CD4-positive, alpha-beta T cell treated with Interleukin-1 beta for 1 hour (primary cell): ENCODE data around the gene CACNA1B.
"Not testable (repeated sequence)": the region's sequence is repeated elsewhere in the genome, so short reads cannot be mapped to it uniquely, and the experiment has no call there.

Experiments
- DNase-seq, 2 donors: peaks; one replicate each; pipeline ENCODE4 v3.0.0-alpha.2; 2020 to 2022

CACNA1B gene

DNA sequence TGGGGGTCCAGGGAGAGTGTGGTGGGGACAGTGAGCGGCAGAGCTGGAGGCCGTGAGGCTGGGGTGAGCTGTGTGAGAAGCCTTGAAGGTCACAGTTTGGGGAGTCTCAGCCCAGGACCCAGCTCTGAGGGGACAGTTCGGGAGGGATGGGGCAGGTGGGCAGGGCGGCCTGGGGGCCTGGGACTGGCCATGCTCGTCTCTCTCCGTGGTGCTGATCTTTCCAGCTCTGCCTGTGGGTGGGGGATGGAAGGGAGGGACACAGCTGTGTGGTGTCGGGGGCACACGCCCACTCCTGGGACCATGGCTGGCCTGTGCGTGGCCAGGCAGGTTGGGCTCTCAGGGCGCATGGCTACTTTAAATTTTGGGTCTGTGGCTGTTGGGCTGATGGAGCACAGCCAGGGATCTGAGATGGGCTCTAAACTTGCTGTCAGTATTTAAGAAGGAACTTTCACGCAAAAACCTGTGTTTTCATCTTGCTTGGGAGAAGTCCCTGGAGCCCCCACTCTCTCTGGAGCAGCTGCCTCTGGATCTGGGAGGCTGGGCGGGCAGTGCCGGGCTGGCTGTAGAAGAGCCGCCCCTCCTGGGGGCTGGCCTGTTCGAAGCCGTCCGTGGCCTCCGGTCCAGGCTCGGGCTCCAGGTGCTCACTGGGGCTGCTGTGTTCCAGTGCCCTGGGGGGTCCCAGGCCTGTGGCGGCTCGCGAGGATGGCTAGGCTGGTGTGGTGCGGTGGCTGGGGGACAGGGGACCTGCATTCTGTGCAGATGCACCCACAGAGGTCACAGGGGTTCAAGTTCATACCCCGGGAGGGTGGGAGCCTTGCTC lies 13.4 kb downstream of the CACNA1B start:
- not testable (repeated sequence) for DNase-seq

DNA sequence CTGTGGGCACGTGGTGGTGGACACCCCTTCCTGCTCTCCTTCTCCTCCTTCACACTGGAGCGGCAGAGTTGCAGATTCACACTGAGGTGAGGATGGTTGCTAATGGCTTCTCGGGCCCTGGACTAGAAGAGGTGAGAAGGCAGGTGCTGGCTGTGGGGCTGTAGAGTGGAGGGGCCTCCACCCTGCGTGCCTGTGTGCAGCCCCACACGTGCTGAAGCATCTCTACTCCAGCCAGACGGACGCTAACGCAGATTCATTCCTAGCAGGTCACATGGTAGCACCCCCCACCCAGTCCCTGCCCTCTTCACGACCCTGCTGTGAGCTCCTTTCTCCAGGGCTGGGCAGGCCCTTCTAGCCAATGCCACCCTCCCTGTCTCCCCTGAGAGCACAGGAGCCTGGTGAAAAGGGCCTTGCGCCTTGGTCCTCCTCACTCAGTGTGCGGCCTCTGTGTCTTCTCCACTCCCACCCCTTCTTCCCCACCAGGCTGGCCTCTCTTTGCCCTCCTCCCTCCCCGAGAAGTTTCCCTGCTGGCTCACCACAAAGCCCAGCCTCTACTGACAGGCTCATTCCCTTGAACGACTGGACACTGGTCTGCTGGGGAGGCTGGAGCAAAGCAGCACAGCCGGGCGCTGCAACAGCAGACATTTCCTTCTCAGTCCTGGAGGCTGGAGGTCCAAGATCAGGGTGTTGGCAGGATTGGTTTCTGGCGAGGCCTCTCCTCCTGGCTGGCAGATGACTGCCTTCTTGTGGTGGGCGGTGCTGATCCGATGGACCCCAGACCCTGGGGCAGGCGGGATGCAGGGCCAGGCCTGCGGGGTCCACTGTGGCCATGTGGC lies 14.2 kb downstream of the CACNA1B start:
- DNase-seq, result no peak

DNA sequence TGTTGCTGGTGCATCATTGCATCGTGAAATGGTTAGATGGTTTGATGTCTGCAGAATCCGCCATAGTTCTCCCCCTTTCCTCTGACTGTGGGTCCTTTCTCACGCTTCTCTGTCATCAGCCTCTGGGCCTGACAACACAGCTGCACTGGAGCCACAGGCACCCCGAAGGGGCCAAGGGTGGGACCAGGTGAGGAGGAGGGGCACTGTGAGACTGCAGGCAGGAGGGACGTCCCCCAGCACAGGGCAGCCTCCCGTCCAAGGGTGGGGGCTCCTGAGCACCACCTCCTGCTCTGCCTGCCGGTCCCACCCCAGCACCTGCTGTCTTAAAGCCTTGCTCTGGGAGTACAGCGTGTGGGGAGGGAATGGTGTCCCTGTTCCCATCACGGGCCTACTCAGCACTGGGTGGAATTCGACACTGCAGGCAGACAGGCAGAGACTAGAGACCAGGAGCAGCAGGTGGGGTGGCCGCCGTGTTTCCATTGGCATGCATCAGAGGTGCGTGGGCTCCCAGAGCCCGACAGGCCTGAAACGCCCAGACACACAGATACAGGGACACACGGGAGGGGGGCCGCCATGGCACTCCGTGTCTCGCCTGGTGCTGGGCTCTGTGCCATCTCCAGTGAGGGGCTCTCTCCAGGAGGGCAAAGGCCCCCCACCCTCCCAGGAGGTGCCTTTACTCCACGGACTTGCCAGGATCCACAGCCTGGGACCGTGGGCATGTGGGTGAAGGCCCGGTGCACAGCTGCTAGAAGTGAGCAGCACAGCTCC lies 15.0 kb downstream of the CACNA1B start:
- DNase-seq, result no peak

DNA sequence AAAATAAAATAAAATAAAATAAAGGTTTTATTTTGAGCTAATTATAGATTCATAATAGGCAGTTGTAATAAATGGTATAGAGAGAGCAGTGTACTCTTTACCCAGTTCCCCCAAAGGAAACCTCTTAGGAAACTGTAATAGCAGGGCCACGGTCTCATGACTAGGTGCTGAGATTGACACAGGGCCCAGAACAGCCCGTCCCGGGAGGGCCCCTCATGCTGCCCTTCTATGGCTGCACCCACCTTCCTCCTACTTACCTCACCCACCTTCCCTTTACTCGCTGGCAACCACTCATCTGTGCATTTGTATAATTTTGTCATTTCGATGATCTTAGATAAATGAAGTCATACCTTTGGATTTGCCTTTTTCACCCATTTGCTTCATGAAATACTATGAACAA lies 16.1 kb downstream of the CACNA1B start:
- no peak for DNase-seq

DNA sequence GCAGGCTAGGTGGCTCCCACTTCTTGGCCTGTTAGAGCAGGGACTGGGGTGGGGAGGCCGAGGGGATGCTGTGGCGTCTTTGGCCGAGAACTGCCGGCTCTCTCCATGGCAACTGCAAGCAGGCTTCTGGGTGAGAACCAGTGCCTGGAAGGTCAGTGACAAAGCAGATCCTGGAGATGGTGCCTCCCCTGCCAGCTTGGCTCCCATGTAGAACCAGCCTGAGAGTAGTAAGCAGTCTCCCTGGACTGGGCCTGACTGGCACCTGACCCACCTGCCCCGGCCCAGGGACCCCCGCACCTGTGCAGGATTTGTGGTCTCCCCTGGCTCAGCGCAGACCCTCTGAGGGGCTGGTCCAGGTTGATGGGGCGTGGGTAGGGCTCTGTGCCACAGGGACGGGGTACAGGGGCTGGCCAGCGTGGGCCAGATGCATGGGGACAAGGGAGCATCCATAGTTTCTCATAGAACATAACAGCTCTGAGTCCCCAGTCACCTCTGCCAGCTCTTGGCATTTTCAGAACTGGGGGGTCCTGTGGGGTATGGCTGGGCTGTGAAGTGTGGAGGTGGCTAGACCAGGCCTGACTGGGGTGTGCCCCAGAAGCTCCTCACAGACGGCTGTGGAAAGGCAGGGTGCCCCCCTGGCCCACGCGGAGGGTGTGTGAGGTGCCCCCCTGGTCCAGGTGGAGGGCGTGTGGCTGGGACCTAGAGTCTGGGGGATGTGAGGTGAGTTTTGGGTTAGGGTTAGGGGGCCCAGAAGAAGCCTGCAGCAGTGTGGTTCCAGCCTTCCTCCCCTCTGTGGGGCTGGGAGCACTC lies 22.2 kb downstream of the CACNA1B start:
- DNase-seq, result no peak

DNA sequence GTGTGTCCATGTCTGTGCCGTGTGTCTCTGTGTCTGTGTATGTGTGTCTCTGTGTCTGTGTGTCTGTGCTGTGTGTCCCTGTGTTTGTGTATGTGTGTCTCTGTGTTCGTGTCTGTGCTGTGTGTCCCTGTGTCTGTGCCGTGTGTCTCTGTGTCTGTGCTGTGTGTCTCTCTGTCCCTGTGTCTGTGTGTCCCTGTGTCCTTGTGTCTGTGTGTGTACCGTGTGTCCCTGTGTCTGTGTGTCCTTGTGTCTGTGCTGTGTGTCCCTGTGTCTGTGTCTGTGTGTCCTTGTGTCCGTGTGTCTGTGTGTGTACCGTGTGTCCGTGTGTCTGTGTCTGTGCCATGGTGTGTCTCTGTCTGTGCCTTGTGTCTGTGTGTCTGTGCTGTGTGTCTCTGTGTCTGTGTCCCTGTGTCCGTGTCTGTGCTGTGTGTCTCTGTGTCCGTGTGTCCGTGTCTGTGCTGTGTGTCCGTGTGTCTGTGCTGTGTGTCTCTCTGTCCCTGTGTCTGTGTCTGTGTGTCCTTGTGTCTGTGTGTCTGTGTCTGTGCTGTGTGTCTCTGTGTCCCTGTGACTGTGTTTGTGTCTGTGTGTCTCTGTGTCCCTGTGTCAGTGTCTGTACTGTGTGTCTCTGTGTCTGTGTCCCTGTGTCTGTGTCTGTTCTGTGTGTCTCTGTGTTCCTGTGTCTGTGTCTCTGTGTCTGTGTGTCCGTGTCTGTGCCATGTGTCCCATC lies 23.2 kb downstream of the CACNA1B start:
- no peak for DNase-seq

DNA sequence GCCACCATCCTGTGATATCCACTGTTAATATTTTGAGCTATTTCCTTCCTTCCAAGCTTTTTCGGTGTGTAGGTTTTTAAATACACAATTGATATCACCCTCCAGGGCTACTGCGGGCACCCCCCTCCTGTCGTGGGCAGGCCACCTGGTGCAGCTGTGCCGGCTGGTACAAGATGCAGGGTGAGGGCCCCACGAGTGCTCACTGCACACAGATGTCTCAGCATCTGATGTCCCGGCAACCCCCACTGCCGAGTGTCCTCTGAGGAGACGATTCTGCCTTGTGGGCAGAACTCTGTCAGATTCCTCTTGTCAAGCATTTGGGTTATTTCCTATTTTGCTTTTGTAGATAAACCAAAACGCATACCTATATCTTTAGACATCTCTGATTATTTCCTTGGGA lies 25.1 kb downstream of the CACNA1B start:
- DNase-seq, result no peak

DNA sequence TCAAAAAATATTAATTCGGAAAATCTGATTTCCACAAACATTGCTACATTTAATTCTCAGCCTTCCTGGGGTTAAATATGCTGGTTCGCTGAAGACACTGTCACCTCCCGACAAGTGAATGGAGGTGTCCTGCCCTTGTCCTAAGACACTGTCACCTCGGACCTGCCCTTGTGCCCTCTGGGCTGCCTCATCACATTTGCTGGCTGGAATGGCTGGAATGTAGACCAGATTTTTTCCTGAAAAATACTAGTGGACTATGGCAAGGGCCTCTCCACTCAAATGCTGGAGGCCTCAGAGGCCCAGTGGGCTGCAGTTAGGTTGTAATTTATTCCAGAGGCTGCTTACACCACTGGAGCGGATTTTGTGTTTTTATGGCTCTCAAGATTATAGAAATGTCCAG lies 28.2 kb downstream of the CACNA1B start:
- no peak for DNase-seq

DNA sequence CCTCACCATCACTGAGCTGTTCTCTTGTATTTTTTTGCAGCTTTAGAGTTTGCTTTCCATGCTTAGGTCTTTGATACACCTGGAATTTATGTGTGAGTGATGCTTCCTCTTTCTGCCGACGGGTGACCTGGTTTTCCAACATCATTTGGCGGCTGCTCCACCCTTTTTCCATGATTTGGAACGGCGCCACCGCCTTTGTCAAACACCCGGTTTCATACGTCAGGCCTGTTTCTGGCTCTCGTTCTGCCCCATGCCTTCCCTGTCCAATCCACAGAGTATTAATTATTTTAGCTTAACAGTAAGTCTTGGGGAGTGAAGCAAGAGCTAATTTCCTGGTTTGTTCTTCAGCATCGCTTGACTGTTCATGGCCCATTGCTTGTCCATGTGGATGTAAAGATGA lies 30.2 kb downstream of the CACNA1B start:
- no peak for DNase-seq

DNA sequence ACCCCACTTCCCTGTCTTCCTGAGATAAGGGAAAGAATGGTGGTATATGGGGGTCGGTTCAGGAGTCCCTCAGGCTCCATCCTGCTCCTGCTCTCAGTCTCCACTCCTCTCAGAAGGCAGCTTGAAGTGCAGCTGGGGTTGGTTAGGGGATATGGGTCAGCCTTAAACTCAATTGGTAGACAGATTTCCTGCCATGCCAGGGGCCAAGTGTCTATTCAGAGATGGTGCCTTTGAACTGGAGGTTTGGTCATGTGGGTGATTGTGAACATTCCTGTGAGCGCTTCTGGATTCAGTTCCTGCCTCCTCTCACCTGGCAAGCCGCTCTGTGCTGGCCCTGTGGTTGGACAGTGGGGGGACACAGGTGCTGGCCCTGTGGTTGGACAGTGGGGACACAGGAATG lies 35.1 kb downstream of the CACNA1B start:
- no peak for DNase-seq

DNA sequence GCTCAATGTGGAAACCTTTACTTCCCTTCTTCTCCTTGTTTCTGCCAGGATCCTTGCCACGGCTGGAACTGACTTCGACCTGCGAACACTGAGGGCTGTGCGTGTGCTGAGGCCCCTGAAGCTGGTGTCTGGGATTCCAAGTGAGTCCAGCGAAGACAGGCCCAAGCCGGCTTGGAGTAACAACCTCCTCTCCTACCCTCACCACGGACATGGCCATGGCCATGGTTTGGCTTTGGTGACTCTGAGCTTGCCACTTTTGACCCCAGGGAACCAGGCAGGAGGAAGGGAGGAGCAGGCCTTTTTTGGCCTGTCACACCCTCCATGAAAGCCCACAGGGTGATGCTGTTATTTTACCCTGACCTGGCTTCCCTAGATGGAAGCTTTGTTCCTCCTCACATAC lies 35.5 kb downstream of the CACNA1B start:
- no peak for DNase-seq

DNA sequence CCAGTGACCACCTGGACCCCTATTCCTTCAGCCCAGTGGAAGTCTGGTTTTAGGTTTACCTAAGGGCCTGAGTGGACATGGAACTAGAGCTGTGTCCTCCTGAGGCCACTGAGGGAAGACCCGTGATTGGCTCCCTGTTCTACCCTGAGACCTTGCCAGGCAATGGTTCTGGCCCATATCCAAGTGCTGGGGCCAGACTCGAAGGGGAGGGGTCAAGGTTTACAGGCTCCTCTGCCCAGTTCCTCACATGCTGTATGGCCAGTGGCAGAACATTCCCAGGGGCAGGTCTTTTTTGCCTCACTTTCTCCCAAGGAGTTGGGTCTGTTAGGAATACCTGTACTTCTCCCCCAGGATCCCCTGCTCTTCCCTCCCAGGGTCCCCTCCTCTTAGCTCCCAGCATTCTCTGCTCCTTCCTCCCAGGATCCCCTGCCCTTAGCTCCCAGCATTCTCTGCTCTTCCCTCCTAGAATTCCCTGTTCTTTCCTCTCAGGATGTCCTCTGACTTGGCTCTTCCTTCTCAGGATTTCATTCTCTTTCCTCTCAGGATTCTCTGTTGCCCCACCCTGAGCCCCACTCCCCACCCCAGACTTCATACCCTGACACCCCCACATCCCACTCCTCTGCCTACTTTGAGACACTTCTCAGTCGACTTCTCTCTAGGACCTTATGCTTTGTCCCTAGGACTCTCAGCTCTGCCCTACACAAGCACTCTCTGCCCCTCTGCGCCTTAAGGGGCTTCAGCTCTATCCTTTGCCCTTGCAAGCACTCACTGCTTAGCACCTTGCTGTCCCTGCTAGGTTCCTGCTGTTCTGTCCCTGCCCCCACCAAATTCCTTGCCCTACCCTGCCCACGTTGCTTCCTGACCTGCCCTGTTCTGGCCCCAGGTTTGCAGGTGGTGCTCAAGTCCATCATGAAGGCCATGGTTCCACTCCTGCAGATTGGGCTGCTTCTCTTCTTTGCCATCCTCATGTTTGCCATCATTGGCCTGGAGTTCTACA lies 36.5 kb downstream of the CACNA1B start:
- no peak for DNase-seq

DNA sequence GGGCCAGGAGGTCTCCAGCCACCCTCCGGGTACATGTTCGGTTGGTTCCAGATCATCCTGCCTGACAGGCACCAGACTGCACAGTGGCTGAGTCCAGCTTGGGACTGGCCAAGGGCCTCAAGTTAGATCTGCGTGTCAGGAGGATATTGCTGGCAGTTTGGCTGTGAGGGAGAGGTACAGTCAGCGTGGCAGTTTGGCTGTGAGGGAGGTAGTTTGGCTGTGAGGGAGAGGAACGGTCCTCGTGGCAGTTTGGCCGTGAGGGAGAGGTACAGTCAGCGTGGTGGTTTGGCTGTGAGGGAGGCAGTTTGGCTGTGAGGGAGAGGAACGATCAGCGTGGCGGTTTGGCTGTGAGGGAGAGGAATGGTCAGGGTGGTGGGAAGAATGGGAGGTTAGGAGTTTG lies 39.0 kb downstream of the CACNA1B start:
- no peak for DNase-seq

DNA sequence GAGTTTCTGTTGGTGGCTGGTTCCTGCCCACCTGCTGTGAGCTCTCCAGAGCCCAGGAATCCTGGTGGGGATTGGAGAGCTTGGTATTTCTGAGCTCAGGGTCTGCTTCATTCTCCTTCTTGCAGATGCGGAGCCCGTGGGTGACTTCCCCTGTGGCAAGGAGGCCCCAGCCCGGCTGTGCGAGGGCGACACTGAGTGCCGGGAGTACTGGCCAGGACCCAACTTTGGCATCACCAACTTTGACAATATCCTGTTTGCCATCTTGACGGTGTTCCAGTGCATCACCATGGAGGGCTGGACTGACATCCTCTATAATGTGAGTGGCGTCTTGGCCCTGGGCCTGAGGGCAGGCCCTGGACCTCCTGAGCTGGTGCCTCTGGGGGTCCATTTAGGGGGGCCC lies 39.5 kb downstream of the CACNA1B start:
- DNase-seq, result no peak

DNA sequence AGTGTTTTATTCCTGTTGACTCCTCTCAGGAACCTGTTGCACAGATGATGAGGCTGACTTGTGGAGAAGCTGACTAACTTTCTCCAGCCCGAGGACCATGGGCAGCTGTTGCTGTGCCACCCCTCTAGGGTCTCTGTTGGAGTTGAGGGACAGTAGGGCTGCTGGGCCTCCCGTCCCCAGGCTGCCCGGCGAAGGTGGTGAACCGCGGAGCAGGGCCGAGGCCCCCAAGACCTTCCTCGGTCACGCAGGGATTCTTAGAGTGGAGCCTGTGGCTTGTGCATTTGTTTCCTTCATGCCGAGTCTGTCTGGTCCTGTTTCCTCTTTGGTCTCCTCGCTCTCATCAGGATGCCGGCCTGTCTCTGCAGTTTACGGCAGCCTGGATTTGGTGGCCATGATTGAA lies 40.2 kb downstream of the CACNA1B start:
- no peak for DNase-seq

DNA sequence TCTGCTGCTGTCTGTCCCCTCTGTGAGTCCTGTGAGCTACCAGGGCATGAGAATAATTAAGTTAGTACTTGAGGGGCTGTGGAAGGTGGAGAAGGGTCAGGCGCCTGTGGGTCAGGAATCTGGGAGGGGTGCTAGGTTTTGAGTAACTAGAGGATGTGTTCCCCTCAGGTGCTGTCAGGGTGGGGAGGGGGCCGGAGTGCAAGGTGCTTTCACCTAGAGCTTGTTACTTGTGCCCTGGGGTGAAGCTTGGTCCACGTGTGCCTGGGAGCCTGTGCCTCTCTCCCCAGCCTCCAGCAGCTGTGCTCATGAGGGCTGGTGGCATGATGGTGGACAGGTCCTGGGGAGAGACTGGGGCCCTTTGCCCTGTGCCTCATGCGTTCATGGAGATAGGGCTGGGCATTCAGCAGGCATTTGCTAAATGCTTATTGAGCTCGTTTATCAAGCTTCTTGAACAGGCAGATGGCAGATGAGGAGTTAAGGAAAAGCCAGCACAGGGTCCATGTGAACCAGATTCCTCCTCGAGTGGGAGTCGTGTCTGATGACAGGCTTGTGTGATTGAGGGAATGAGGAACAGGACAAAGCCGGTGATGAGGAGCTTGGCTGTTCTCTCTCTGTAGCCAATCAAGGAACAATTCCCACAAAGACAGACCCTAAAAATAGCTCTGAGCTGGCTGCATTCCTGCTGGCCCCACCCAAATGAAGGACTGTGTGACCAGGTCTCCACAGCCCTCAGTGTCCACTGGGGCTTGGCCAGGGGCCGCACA lies 40.9 kb downstream of the CACNA1B start:
- DNase-seq, result no peak

DNA sequence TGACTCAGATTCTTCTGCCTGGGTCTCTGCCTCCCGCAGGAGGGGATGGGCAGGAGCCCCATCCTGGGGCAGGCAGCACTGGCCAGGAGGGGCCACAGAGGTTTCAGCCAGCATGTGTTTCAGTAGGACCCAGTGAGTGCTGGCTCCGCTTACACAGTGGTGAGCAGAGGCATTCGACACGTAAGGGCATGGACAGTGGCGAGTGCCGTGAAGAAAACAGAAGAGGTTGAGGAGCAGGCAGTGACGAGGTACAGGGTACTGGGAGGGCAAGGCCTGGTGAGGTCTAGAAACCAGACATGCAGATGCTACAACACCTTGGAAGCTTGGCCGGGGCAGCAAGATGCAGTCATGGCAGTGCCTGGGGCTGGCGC lies 41.5 kb downstream of the CACNA1B start:
- DNase-seq, result no peak

DNA sequence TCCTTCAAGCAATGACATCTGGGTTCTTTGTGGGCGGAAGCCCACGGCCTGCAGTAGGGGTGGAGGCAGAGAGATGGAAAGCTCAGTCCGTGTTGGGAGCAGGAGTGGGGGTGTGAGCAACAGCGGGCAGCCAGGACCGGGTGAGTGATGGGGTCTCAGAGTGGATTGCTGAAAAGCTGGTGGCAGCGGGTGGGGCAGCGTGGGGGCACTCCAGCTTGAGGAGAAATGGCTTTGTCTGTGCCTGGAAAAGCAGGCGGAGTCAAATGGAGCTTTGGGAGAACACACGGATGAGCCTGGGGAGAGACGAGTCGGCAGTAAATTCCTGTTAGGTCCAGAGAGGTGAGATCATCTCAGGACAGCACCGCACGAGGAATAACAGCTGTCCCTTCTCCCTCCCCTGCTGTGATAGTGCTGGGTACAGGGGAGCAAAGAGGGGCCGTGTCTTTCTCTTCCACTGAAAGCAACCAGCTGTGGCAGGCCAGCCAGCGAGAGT lies 42.1 kb downstream of the CACNA1B start:
- no peak for DNase-seq

DNA sequence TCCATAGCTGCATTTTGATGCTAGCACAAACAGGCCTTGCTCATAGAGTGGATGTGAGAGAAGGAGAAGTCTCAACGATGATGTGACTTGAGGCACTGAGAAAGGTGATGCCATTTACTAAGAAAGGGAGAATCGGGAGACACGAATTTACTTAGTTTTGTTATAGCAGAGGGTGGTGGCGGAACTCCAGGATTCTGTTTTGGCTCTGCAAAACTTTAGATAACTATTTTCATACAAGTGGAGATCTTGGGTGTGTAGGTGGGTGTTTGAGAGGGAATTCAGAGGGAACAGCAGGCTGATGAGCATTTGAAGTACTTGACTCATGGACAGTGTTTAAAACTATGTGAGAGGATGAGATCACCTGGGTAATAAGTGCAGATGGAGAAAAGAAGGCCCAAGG lies 43.2 kb downstream of the CACNA1B start:
- no peak for DNase-seq

DNA sequence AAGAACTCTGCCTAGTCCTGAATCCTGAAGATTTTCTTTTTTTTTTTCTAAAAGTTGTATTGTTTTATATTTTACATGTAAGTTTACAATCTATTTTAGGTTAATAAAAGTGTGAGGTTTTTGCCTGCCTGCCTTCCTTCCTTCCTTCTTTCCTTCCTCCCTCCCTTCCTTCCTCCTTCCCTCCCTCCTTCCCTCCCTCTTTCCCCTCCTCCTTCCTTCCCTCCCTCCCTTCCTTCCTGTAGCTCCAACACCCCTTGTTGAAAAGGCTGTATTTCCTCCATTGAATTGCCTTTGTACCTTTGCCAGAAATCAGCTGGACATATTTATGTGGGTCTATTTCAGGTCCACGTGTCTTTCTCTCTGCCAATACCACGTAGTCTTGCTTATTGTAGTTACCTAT lies 46.6 kb downstream of the CACNA1B start:
- no peak for DNase-seq
